Measurements from ENCODE around the gene ADAMTS15. TPM values are rescaled to one million over a fixed set of nuclear protein-coding genes. Genes with fewer than 3 reads are reported as not detected.

ADAMTS15 gene
- total RNA-seq, 1 donor: 4.3 TPM

DNA sequence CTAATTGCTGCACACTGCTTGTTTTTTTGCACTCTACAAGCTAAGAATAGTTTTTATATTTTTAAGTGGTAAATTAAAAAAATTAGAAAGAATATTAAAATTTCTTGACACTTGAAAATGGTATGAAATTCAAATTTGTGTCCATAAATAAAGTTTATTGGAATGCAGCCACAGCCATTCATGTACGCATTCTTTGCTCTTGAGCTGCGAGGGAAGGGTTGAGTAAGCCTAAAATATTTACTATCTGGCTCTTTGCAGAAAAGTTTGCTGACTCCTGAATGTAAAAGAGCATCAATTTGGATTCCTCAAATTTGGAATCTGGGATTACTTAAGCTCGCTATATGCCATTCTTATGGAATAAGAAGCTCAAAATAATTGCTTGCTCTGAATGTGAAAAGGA is 16.6 kb upstream of the ADAMTS15 start:
- H4K20me1 ChIP-seq (ENCODE audit: insufficient read depth, low read length): peaks cover 6% of the 10 kb centered on the region
- H3K9me3 ChIP-seq (ENCODE audit: low read depth, low read length): no peaks in the 10 kb centered on the region
- H3K79me2 ChIP-seq (ENCODE audit: insufficient read depth, low read length): no peaks in the 10 kb centered on the region
- peak overlapping the region; percentile 37 for H3K4me3 ChIP-seq (ENCODE audit: insufficient read depth, low read length)
- H3K4me2 ChIP-seq (ENCODE audit: insufficient read depth, low read length): peak overlapping the region; percentile 74
- peaks cover 35% of the 10 kb centered on the region for H3K27me3 ChIP-seq (ENCODE audit: insufficient read depth, low read length)
- no peak overlapping the region for H2AFZ ChIP-seq (ENCODE audit: low read length)
- H3K27ac ChIP-seq (ENCODE audit: low read depth, low read length): no peak overlapping the region
- no peaks in the 10 kb centered on the region for H3K36me3 ChIP-seq (ENCODE audit: insufficient read depth, low read length)
- H3K4me1 ChIP-seq (ENCODE audit: insufficient read depth, low read length): peaks cover 25% of the 10 kb centered on the region
- peak; percentile 71 for DNase-seq (ENCODE audit: insufficient read length, low spot score, missing footprints)
- TF ChIP-seq CTCF (IDR thresholded peaks at IDR 0.05; ENCODE audit: extremely low read depth, low read depth, low read length): no peak

DNA sequence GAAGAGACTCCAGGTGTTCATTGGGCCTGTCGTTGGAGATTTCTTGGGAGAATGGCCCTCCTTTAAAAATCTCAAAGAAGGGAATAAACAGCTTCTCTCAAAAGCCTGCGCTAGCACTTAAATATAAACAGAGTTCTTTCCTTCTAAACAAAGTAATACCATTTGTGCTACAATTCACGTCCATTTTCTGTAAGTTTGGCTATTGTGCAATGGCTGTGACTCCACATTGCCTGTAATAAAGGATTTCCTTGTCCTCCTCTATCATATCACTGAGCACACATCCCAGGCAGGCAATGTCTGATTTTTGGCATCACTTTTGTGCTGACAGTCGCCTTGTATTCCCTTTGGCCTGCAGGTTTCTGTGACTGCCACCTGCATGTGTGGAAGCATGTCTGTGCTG is 15.1 kb upstream of the ADAMTS15 start:
- peaks cover 25% of the 10 kb centered on the region for H3K4me1 ChIP-seq (ENCODE audit: insufficient read depth, low read length)
- peaks cover 23% of the 10 kb centered on the region for H3K27me3 ChIP-seq (ENCODE audit: insufficient read depth, low read length)
- H3K27ac ChIP-seq (ENCODE audit: low read depth, low read length): no peak overlapping the region
- H2AFZ ChIP-seq (ENCODE audit: low read length): no peak overlapping the region
- no peaks in the 10 kb centered on the region for H3K36me3 ChIP-seq (ENCODE audit: insufficient read depth, low read length)
- no peak for TF ChIP-seq CTCF (IDR thresholded peaks at IDR 0.05; ENCODE audit: extremely low read depth, low read depth, low read length)
- H3K79me2 ChIP-seq (ENCODE audit: insufficient read depth, low read length): no peaks in the 10 kb centered on the region
- H3K9me3 ChIP-seq (ENCODE audit: low read depth, low read length): no peaks in the 10 kb centered on the region
- no peak for DNase-seq (ENCODE audit: insufficient read length, low spot score, missing footprints)
- H3K4me2 ChIP-seq (ENCODE audit: insufficient read depth, low read length): no peak overlapping the region
- no peak overlapping the region for H3K4me3 ChIP-seq (ENCODE audit: insufficient read depth, low read length)
- peaks cover 6% of the 10 kb centered on the region for H4K20me1 ChIP-seq (ENCODE audit: insufficient read depth, low read length)

DNA sequence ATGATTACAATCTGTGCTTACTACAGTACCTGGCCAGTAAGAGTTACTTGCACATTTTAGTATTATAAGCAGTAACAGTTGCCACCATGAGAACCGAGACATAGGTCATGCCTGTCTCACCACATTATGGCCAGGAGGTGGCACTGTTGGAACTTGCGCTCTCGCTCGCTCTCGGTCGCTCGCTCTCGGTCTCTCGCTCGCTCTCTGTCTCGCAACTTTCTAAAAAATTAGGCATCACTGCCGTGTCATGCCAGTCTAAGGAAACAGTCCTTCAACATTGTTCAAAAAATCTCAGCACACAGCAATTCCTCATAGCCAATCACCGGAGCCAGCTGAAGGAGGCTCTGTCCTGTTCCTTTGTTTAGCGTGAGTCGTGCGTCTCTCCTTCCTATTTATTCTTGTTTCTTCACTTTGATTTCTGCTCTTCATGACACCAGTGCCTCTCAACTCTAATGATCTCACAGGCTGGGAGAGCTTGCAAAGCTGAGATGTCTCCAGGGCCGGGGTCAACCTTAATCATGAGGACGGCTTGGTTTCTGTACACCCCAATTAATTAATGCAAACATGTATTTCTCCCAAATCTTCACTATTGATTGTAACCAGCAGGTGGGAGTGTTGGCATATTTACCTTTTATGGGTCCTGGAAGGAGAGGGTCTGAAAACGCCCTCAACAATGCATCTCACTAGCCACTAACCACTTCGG is 13.8 kb upstream of the ADAMTS15 start:
- peak; percentile 86 for DNase-seq (ENCODE audit: insufficient read length, low spot score, missing footprints)

More for the DNA sequence above, 13.8 kb upstream of the ADAMTS15 start:
- peak overlapping the region; percentile 99 for H2AFZ ChIP-seq (ENCODE audit: low read length)
- peak overlapping the region; percentile 77 for H3K4me3 ChIP-seq (ENCODE audit: insufficient read depth, low read length)
- H4K20me1 ChIP-seq (ENCODE audit: insufficient read depth, low read length): no peaks in the 10 kb centered on the region
- H3K79me2 ChIP-seq (ENCODE audit: insufficient read depth, low read length): no peaks in the 10 kb centered on the region
- no peaks in the 10 kb centered on the region for H3K9me3 ChIP-seq (ENCODE audit: low read depth, low read length)
- no peaks in the 10 kb centered on the region for H3K36me3 ChIP-seq (ENCODE audit: insufficient read depth, low read length)
- peaks cover 10% of the 10 kb centered on the region for H3K27me3 ChIP-seq (ENCODE audit: insufficient read depth, low read length)
- H3K4me2 ChIP-seq (ENCODE audit: insufficient read depth, low read length): peak overlapping the region; percentile 100
- TF ChIP-seq CTCF (IDR thresholded peaks at IDR 0.05; ENCODE audit: extremely low read depth, low read depth, low read length): peak; percentile 85
- H3K27ac ChIP-seq (ENCODE audit: low read depth, low read length): peak overlapping the region; percentile 94
- peaks cover 20% of the 10 kb centered on the region for H3K4me1 ChIP-seq (ENCODE audit: insufficient read depth, low read length)

All from osteoblast (primary cell).